ENCODE results near the gene PWWP2B.

The PWWP2B gene

DNA sequence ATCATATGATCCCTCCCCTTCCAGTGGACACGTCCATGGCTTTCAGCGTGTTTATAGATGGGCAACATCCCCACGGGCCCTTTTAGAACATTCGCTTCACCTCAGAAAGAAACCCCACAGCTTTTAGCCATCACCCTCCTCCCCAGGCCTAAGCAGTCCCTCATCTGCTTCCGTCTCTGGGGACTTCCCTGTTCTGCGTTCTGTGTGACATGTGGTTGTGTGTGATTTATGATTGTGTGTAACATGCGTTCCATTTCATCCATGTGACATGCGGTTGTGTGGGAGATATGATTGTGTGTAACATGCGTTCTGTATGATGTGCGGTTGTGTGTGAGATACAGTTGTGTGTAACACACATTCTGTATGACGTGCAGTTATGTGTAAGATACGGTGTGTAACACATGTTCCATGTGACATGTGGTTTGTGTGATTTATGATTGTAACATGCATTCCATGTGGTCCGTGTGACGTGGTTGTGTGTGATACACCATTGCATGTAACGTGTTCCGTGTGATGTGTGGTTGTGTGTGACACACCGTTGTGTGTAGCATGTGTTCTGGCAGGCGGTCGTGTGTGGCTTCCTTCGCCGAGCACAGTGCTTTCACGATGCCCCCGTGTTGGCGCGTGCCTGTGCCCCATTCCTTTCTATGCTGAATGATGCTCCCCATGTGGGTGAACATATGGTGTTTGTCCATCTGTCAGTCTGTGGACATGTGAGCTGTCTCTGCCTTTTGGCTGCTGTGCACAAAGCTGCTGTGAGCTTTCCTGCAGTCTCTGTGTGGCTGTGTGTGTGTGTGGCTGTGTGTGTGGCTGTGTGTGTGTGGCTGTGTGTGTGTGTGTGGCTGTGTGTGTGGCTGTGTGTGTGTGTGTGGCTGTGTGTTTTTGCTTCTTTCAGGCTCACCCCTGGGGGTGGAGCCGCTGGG lies 26.2 kb downstream of the PWWP2B start:
- Histone ChIP-seq H3K4me3 (ENCODE audit: low read depth, low read length) (no peak overlapping the region), H3K9ac (ENCODE audit: low read depth, low read length) (no peak overlapping the region), H3K4me1 (ENCODE audit: control insufficient read depth, insufficient read depth, low read length) (peaks cover 3% of the 10 kb centered on the region), H3K36me3 (ENCODE audit: control insufficient read depth, insufficient read depth, low read length) (no peaks in the 10 kb centered on the region), H3K9me3 (ENCODE audit: control insufficient read depth, insufficient read depth, low read length) (no peaks in the 10 kb centered on the region), H3K27me3 (ENCODE audit: control insufficient read depth, insufficient read depth, low read length) (no peaks in the 10 kb centered on the region)

- Histone ChIP-seq H3K27me3 (ENCODE audit: control insufficient read depth, insufficient read depth, low read length) (no peaks in the 10 kb centered on the region), H3K9me3 (ENCODE audit: control insufficient read depth, insufficient read depth, low read length) (no peaks in the 10 kb centered on the region), H3K4me1 (ENCODE audit: control insufficient read depth, insufficient read depth, low read length) (no peaks in the 10 kb centered on the region), H3K9ac (ENCODE audit: low read depth, low read length) (no peak overlapping the region), H3K36me3 (ENCODE audit: control insufficient read depth, insufficient read depth, low read length) (no peaks in the 10 kb centered on the region), H3K4me3 (ENCODE audit: low read depth, low read length) (no peak overlapping the region)
Measured at GRCh38 chr10:132423966-132424861, 27.2 kb downstream of the PWWP2B start.

DNA sequence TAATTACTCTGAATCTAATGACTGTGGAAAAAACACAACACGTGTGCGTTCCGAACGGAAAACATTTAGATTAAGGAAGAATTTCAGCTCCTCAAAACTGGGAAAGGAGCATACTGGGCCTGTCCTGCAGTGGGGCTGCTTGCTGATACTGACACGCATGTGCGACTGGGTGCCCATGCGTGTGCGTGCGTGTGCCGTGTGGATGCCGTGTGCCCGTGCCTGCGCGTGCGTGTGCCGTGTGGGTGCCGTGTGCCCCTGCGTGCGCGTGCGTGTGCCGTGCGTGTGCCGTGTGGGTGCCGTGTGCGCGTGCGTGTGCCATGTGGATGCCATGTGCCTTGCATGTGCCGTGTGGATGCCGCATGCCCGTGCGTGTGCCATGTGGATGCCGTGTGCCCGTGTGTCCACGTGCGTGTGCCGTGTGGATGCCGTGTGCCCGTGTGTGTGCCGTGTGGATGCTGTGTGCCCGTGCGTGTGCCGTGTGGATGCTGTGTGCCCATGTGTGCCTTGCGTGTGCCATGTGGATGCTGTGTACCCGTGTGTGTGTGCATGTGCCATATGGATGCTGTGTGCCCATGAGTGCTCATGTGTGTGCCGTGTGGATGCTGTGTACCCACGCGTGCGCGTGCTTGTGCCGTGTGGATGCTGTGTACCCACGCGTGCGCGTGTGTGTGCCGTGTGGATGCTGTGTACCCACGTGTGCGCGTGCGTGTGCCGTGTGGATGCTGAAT lies 28.2 kb downstream of the PWWP2B start:
- H3K36me3 ChIP-seq (ENCODE audit: control insufficient read depth, insufficient read depth, low read length) = no peaks in the 10 kb centered on the region
- H3K27me3 ChIP-seq (ENCODE audit: control insufficient read depth, insufficient read depth, low read length) = no peaks in the 10 kb centered on the region
- no peak overlapping the region for H3K4me3 ChIP-seq (ENCODE audit: low read depth, low read length)
- H3K9me3 ChIP-seq (ENCODE audit: control insufficient read depth, insufficient read depth, low read length) = no peaks in the 10 kb centered on the region
- no peaks in the 10 kb centered on the region for H3K4me1 ChIP-seq (ENCODE audit: control insufficient read depth, insufficient read depth, low read length)
- H3K9ac ChIP-seq (ENCODE audit: low read depth, low read length) = no peak overlapping the region

DNA sequence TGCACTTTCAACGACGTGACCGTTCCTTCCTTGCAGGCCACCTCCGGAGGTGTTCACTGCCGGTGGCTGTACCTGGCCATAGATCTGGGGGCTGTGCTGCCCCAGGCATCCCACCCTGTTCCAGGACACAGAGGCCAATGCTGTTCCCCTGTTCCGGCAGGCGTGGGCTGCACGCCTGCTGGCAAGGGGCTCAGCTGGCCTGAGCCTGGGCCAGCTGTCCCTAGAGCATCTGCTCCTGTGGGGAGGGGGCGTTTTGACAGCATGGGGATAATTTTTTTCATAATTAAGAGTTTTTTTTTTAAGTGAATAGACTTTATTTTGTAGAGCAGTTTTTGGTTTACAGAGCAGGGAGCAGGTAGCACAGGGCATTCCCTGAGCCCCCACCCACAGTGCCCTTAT lies 28.8 kb downstream of the PWWP2B start:
- Histone ChIP-seq H3K4me3 (ENCODE audit: low read depth, low read length) (no peak overlapping the region), H3K27me3 (ENCODE audit: control insufficient read depth, insufficient read depth, low read length) (no peaks in the 10 kb centered on the region), H3K36me3 (ENCODE audit: control insufficient read depth, insufficient read depth, low read length) (no peaks in the 10 kb centered on the region), H3K9ac (ENCODE audit: low read depth, low read length) (no peak overlapping the region), H3K9me3 (ENCODE audit: control insufficient read depth, insufficient read depth, low read length) (no peaks in the 10 kb centered on the region), H3K4me1 (ENCODE audit: control insufficient read depth, insufficient read depth, low read length) (no peaks in the 10 kb centered on the region)

DNA sequence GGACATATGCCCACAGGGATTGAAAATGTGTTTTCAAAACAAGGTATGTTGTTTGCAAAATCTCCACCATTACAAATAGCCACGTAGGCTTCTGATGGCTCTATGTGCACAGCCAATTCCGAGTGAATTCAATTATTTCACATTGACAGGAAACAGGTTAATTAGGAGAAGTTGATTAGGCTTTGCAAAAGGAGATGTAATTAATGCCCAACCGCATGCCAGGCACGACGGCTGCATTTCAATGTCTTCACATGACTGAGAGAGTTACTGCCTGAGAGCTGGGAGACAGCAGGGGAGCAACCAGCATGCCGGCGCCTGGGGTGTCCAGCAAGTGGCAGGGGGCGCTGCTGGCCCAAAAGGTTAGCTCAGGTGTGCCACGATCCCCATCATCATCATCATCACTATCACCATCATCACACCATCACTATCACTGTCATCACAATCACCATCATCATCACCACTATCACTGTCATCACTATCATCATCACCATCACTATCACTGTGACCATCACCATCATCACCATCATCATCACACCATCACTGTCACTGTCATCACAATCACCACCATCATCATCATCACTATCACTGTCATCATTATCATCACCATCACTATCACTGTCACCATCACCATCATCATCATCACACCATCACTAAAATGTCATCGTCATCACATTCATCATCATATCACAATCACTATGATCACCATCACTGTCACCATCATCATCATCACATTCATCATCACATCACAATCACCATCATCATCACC lies 30.2 kb downstream of the PWWP2B start:
- H3K4me1 ChIP-seq (ENCODE audit: control insufficient read depth, insufficient read depth, low read length) = no peaks in the 10 kb centered on the region
- H3K9me3 ChIP-seq (ENCODE audit: control insufficient read depth, insufficient read depth, low read length) = no peaks in the 10 kb centered on the region
- no peaks in the 10 kb centered on the region for H3K36me3 ChIP-seq (ENCODE audit: control insufficient read depth, insufficient read depth, low read length)
- H3K4me3 ChIP-seq (ENCODE audit: low read depth, low read length) = no peak overlapping the region
- no peaks in the 10 kb centered on the region for H3K27me3 ChIP-seq (ENCODE audit: control insufficient read depth, insufficient read depth, low read length)
- no peak overlapping the region for H3K9ac ChIP-seq (ENCODE audit: low read depth, low read length)

DNA sequence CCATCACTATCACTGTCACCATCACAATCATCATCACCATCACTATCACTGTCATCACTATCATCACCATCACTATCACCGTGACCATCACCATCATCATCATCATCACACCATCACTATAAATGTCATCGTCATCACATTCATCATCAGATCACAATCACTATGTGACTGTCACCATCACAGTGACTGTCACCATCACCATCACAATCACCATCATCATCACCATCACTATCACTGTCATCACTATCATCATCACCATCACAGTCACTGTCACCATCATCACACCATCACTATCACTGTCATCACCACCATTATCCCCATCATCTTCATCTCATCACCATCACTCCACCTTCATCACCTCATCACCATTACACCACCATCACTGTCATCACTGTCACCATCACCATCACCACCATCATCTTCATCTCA lies 31.0 kb downstream of the PWWP2B start:
- H3K9me3 ChIP-seq (ENCODE audit: control insufficient read depth, insufficient read depth, low read length) = no peaks in the 10 kb centered on the region
- H3K27me3 ChIP-seq (ENCODE audit: control insufficient read depth, insufficient read depth, low read length) = no peaks in the 10 kb centered on the region
- H3K9ac ChIP-seq (ENCODE audit: low read depth, low read length) = no peak overlapping the region
- no peaks in the 10 kb centered on the region for H3K36me3 ChIP-seq (ENCODE audit: control insufficient read depth, insufficient read depth, low read length)
- no peaks in the 10 kb centered on the region for H3K4me1 ChIP-seq (ENCODE audit: control insufficient read depth, insufficient read depth, low read length)
- no peak overlapping the region for H3K4me3 ChIP-seq (ENCODE audit: low read depth, low read length)

DNA sequence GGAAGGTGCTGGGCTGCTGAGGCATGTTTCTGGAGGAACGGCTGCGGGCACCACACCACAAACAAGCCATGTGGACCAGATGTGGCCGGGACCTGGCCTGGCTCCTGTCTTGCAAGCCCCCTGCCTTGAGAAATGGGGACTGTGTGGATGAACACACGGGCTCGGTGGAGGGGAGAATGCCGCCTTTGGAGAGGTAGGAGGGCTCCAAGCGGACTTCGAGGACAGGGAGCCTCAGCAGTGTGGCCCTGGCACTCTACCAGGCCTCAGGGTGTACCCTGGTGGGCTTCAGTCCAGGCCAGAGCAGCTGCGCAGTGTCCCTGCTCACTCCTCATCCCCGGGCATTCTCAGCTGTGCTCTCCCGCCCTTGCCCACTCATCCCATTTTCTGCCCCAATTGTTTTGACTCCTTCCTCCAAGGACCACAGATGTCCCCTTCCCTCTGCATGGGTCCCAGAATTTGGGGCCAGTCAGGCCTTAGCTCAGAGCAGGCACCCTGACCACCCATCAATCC lies 31.5 kb downstream of the PWWP2B start:
- Histone ChIP-seq H3K4me1 (ENCODE audit: control insufficient read depth, insufficient read depth, low read length) (no peaks in the 10 kb centered on the region), H3K9me3 (ENCODE audit: control insufficient read depth, insufficient read depth, low read length) (no peaks in the 10 kb centered on the region), H3K9ac (ENCODE audit: low read depth, low read length) (no peak overlapping the region), H3K27me3 (ENCODE audit: control insufficient read depth, insufficient read depth, low read length) (no peaks in the 10 kb centered on the region), H3K4me3 (ENCODE audit: low read depth, low read length) (no peak overlapping the region), H3K36me3 (ENCODE audit: control insufficient read depth, insufficient read depth, low read length) (no peaks in the 10 kb centered on the region)

DNA sequence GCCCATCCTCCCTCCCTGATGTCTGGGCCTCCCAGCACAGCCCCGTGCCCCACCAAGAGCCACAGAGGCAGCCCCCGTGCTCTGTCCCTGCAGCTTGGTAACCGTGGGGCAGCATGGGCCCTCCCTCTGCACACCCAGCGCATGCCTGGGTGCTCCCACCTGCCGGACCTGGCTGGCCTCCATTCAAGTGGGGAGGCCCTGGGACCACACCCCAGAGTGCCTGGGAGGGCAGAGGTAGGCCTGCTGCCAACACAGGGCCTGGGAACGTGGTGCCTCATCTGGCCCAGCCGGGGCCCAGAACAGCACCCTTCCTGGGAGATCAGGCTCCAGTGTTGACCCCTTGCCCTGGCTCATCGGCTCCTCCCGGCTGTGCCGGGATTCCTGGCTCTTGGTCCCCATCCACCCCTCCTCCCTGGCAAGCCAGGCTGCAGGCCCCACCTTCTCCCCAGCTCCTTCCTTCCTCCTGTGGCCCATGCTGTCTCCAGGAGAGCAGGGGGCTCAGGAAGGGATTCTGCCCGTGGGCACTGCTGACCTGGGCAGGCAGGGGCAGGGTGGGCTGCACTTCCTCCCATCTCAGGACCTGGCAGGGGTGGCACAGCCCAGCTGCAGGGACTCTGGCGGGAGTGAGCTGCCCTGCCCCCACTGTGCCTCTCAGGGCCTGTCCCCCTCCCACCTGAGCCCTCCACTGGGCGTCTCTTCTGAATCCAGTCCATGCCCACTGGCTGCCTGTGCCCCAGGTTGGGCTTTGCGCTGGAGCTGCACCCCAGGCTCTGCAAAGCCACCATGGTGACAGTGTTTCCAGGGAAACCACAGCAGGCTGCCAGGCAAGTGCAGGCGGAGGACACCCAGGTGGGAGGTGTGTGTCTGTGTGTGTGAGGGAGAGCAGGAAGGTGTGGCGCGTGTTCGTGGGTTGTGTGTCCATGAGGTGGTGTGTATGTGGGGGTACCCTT lies 32.6 kb downstream of the PWWP2B start:
- no peaks in the 10 kb centered on the region for H3K27me3 ChIP-seq (ENCODE audit: control insufficient read depth, insufficient read depth, low read length)
- no peak overlapping the region for H3K4me3 ChIP-seq (ENCODE audit: low read depth, low read length)
- H3K9me3 ChIP-seq (ENCODE audit: control insufficient read depth, insufficient read depth, low read length) = no peaks in the 10 kb centered on the region
- no peaks in the 10 kb centered on the region for H3K36me3 ChIP-seq (ENCODE audit: control insufficient read depth, insufficient read depth, low read length)
- no peak overlapping the region for H3K9ac ChIP-seq (ENCODE audit: low read depth, low read length)
- no peaks in the 10 kb centered on the region for H3K4me1 ChIP-seq (ENCODE audit: control insufficient read depth, insufficient read depth, low read length)

DNA sequence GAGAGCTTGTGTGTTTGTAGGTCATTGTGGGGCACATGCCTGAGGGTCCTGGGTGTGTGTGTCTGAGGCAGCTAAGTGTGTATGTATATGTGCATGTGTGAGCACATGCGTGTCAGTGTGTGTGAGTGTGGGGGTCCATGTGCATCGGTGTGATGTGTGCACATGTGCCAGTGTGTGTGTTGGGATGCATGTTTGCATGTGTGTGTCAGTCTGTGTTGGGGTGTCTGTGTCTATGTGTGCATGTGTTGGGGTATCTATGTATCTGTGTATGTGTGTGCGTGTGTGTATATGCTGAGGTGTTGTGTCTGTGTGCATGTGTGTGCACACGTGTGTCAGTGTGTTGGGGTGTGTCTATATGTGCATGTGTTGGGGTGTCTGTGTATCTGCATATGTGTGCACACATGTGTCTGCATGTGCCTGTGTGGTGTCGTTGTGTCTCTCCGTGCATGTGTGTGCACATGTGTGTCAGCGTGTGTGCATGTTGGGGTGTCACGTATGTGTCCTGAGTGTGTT lies 33.3 kb downstream of the PWWP2B start:
- H3K4me1 ChIP-seq (ENCODE audit: control insufficient read depth, insufficient read depth, low read length) = no peaks in the 10 kb centered on the region
- H3K9me3 ChIP-seq (ENCODE audit: control insufficient read depth, insufficient read depth, low read length) = no peaks in the 10 kb centered on the region
- H3K36me3 ChIP-seq (ENCODE audit: control insufficient read depth, insufficient read depth, low read length) = no peaks in the 10 kb centered on the region
- H3K9ac ChIP-seq (ENCODE audit: low read depth, low read length) = no peak overlapping the region
- H3K4me3 ChIP-seq (ENCODE audit: low read depth, low read length) = no peak overlapping the region
- no peaks in the 10 kb centered on the region for H3K27me3 ChIP-seq (ENCODE audit: control insufficient read depth, insufficient read depth, low read length)

- no peaks in the 10 kb centered on the region for H3K36me3 ChIP-seq (ENCODE audit: control insufficient read depth, insufficient read depth, low read length)
- H3K9me3 ChIP-seq (ENCODE audit: control insufficient read depth, insufficient read depth, low read length) = no peaks in the 10 kb centered on the region
- H3K4me3 ChIP-seq (ENCODE audit: low read depth, low read length) = no peak overlapping the region
- no peak overlapping the region for H3K9ac ChIP-seq (ENCODE audit: low read depth, low read length)
- no peaks in the 10 kb centered on the region for H3K4me1 ChIP-seq (ENCODE audit: control insufficient read depth, insufficient read depth, low read length)
- H3K27me3 ChIP-seq (ENCODE audit: control insufficient read depth, insufficient read depth, low read length) = no peaks in the 10 kb centered on the region
Measured at GRCh38 chr10:132430861-132431271, 33.9 kb downstream of the PWWP2B start.
